IPS DF 4.7 (cell line): Measurements from ENCODE around the gene GRPEL2.

ENCODE experiments used
- DNase-seq: peaks from one replicate; pipeline ENCODE4 v3.0.0-alpha.2; 2013; ENCODE audit warnings: low spot score; ENCODE audit errors: extremely low read depth

Gene GRPEL2

GRCh38 chr5:149357370-149358293 is 12.3 kb downstream of the GRPEL2 start, which contains the start of gene PCYOX1L:
Gene PCYOX1L, plus strand, starts transcription at chr5:149358046. Its CDS starts 23 bp downstream, at chr5:149358069.
- peak; percentile 81 for DNase-seq

- DNase-seq: no peak
Measured at GRCh38 chr5:149358294-149358651, 13.0 kb downstream of the GRPEL2 start.

GRCh38 chr5:149358868-149359495 is 13.7 kb downstream of the GRPEL2 start:
- DNase-seq: no peak

GRCh38 chr5:149360272-149360671 is 15.0 kb downstream of the GRPEL2 start:
- no peak for DNase-seq

GRCh38 chr5:149362541-149362940 is 17.2 kb downstream of the GRPEL2 start:
- no peak for DNase-seq

DNA sequence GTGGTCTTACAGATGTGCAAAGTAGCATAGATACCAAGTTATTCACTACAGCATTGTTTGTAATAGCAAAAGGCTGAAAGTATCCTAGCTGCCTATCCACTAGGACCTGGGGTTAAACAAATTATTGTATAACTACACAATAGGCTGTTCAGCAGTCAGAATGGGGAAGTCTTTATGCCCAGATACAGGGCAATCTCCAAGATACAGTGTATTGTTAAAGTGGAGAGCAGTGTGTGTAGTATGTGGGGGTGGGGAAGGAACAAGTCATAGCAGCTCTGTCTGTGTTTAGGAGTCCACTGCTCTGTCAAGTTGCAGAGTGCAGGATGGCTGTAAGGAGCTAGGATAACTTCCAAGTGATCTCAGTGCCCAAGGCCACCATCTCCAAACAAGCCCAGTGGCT is 18.1 kb downstream of the GRPEL2 start:
- DNase-seq: no peak

DNA sequence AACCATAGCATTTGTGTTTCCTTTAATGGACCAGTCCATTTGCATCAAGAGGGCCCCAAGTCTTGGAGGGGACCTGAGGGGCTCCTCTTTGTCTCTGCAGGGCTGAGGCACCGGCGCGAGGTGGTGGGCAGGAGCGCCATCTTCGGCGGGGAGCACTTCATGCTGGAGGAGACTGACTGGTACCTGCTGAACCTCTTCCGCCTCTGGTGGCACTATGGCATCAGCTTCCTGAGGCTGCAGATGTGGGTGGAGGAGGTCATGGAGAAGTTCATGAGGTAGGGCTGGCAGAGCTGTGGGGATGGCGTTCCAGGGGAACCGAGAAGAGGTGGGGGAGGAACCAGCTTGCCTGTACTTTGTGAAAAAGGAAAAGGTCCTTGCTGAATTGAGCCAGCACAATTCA is 18.6 kb downstream of the GRPEL2 start:
- DNase-seq: no peak

- DNase-seq: no peak
Measured at GRCh38 chr5:149364719-149365118, 19.4 kb downstream of the GRPEL2 start.

DNA sequence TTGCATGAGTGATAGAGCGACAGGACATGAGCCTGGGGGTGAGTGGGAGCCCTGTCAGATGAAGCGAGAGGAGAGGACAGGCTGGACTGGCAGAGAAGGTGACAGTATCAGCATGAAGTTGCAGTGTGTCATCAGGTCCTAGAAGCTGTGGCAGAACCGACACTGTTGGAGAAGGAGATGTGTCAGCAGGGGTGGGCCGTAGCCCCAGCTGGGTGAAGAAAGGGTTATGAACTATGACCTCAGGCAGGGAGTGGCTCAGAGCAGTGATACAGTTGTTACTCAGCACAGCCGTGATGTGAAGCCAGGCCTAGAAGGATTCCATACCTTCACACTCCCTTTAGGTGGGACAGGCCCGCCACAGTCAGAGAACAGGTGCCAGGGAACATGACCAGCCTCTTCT is 20.1 kb downstream of the GRPEL2 start:
- DNase-seq: no peak

GRCh38 chr5:149366169-149366729 is 20.9 kb downstream of the GRPEL2 start:
- no peak for DNase-seq

DNA sequence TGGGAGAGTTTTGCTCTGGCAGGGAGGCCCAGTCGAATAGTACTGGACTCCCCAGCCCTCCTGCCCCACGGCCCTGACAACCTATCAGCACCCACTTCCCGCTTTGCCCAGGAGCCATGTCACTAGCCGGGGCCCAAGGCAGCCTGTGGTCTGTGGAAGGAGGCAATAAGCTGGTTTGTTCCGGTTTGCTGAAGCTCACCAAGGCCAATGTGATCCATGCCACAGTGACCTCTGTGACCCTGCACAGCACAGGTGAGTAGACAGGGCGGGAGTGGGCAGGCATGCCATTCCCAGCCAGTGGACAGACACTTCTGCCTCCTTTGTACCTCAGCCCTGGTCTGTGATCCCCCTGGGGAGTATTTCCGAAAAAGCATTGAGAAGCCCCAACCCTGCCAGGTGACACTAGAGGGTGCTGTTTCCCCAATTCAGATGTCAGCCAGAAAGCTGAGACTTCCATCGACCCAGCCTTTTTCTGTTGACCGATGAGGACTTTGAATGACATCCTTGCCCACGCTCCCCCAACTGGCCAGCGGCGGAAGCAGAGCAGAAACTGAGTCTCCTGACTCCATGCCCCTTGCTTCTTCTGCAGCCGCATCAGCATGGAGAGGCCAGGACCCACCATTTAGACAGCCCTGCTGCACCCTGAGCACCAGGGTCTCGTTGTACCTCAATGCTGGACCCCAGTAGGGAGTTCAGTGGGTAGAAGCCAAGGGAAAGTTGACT is 22.1 kb downstream of the GRPEL2 start:
- DNase-seq: peak; percentile 91

- DNase-seq: no peak
Measured at GRCh38 chr5:149367972-149368645, 22.8 kb downstream of the GRPEL2 start.

- no peak for DNase-seq
Measured at GRCh38 chr5:149370878-149371277, 25.6 kb downstream of the GRPEL2 start.

- peak; percentile 74 for DNase-seq
Measured at GRCh38 chr5:149371296-149371962, 26.1 kb downstream of the GRPEL2 start.

DNA sequence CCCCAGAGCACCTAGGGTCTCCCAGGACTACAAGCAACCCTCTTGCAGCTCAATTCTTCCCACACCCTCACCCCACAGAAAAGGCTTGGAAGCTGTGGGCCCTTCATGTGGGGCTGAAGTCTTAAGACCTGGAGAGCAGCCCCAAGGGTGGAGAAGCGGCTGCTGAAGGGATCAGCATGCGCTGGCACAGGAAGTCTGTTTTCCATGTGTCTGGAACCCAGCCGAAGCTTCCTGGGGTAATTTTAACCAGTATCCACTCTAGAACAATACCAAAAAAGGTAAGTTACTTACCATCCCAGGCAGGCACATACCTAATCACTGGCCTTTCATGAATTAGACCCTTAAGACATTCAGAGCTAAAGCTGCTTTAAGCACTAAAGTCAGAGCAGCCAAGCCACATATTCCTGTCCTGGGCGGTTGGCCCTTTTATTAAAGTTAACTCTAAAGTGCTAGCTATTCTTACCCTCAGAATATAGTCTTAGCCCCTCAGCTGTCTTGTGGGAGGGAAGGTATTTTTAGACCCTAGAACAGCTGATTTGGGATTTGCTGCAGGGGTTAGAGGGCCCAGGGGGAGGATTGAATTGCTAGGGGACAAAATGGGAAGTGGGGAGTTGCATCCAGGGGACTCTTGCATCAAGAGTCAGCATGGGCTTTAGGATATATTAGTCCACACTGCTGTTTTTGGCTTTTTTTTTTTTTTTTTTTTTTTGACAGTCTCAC is 26.9 kb downstream of the GRPEL2 start:
- DNase-seq: no peak

DNA sequence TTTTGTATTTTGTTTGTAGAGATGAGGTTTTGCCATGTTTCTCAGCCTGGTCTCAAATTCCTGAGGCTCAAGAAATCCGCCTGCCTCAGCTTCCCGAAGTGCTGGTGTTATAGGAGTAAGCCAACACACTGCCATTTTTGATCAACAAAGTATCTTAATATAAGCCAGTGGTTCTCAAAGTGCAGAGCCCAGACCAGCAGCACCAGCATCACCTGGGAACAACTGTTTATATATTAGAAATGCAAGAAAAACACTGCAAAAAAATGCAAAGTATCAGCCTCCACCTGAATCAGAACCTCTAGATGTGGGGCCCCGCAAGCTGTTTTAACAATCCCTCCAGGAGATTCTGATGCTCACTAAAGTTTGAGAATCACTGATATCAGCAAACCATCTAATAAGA is 27.6 kb downstream of the GRPEL2 start:
- DNase-seq: no peak

DNA sequence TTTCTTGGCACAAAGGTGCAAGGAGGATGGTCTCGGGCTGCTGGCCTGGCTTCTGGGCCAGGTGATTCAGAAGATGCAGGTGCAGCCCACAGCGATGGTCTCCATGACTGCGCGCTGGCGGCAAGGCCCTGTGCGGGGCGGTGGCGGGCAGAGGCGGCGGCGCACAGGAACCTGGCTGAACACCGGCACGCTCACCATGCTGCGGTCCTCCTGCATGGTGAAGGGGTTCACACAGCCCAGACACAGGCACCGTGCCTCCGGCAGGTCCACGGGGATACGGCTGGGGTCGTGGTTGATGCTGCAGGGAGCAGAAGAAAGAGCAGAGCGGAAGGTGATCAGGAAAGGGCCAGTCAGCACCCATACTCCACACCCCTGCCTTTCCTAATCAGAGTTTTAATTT is 29.0 kb downstream of the GRPEL2 start:
- no peak for DNase-seq

- DNase-seq: no peak
Measured at GRCh38 chr5:149374801-149375200, 29.5 kb downstream of the GRPEL2 start.

DNA sequence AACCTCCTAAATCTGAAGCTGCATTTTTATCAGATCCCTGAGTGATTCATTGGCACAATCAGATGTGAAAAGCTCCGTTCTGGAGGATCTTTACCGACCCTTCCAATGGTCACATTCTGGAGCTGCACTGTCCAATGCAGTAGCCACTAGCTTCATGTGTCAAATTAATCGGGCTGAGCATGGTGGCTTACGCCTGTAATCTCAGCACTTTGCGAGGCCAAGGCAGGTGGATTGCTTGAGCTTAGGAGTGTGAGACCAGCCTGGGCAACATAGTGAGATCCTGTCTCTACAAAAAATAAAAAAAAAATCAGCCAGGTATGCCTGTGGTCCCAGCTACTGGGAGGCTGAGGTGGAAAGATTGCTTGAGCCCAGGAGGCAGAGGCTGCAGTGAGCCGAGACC is 30.1 kb downstream of the GRPEL2 start:
- no peak for DNase-seq

DNA sequence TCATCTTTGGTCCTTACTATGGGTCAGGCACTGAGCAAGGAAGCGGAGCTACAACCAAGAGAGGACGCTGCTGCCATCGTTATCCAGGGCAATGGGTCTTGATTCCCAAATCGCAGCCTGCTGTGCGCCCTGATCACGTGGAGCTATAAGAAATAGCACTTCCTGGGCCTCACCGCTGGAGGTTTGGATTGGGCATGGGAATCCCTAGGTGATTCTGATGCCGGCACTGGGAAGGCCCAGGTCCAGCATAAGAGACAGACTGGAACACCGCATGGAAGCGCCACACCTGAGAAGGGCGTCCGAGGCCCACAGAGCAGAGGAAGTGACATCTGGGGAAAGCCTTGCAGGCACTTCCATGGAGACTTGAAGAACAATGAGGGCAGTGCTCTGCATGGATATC is 30.8 kb downstream of the GRPEL2 start:
- DNase-seq: no peak
